Mesendoderm (in vitro differentiated cells): ENCODE data around the gene CD44.
A peak's percentile ranks its signal among the peaks of the same experiment; 100 is the strongest.

Experiments used
- DNase-seq: peaks from one replicate; pipeline ENCODE4 v3.0.0; 2013
- H2AK5ac ChIP-seq: 2 replicates; pipeline ENCODE4 v1.6.1; 2013; ENCODE audit warnings: low read length, inconsistent platforms
- H2BK120ac ChIP-seq: 2 replicates; pipeline ENCODE4 v1.6.1; 2013; ENCODE audit warnings: low read depth, mild to moderate bottlenecking, low read length, moderate library complexity, mixed read lengths
- H2BK15ac ChIP-seq: replicated peaks from 2 replicates; pipeline ENCODE4 v1.6.1; 2013; ENCODE audit warnings: low read depth, mild to moderate bottlenecking, moderate library complexity
- H2BK5ac ChIP-seq: 2 replicates; pipeline ENCODE4 v1.6.1; 2013; ENCODE audit warnings: low read length, inconsistent platforms
- H3K18ac ChIP-seq: 2 replicates; pipeline ENCODE4 v1.6.1; 2013; ENCODE audit warnings: mild to moderate bottlenecking, low read length, mixed read lengths
- H3K23ac ChIP-seq: one replicate; pipeline ENCODE4 v1.6.1; 2013; ENCODE audit warnings: low read length
- H3K27ac ChIP-seq: 2 replicates; pipeline ENCODE4 v1.5.1; 2013; ENCODE audit warnings: low read depth, mild to moderate bottlenecking, inconsistent platforms, low read length, moderate library complexity
- H3K27me3 ChIP-seq: 2 replicates; pipeline ENCODE4 v1.6.1; 2013; ENCODE audit warnings: low read length, control low read depth, mild to moderate bottlenecking, inconsistent platforms; ENCODE audit not compliant: insufficient read depth, poor library complexity
- H3K36me3 ChIP-seq: 2 replicates; pipeline ENCODE4 v1.6.1; 2013; ENCODE audit warnings: low read length, inconsistent platforms; ENCODE audit not compliant: control insufficient read depth, insufficient read depth
- H3K4ac ChIP-seq: one replicate; pipeline ENCODE4 v1.6.1; 2013; ENCODE audit warnings: low read depth, mild to moderate bottlenecking, low read length, moderate library complexity
- H3K4me1 ChIP-seq: 2 replicates; pipeline ENCODE4 v1.6.1; 2013; ENCODE audit warnings: low read depth, low read length, inconsistent platforms; ENCODE audit not compliant: control insufficient read depth
- H3K4me2 ChIP-seq: 2 replicates; pipeline ENCODE4 v1.6.1; 2013; ENCODE audit warnings: low read length
- H3K4me3 ChIP-seq: 2 replicates; pipeline ENCODE4 v1.5.1; 2013; ENCODE audit warnings: mild to moderate bottlenecking, low read length
- H3K56ac ChIP-seq: one replicate; pipeline ENCODE4 v1.6.1; 2013; ENCODE audit warnings: low read length
- H3K79me1 ChIP-seq: 2 replicates; pipeline ENCODE4 v1.6.1; 2013; ENCODE audit warnings: low read length, inconsistent platforms
- H3K79me2 ChIP-seq: 2 replicates; pipeline ENCODE4 v1.6.1; 2013; ENCODE audit warnings: mild to moderate bottlenecking, low read length; ENCODE audit not compliant: control insufficient read depth, insufficient read depth
- H3K9ac ChIP-seq: 2 replicates; pipeline ENCODE4 v1.6.1; 2013; ENCODE audit warnings: low read length, inconsistent platforms
- H4K5ac ChIP-seq: one replicate; pipeline ENCODE4 v1.6.1; 2013; ENCODE audit warnings: low read length
- H4K8ac ChIP-seq: one replicate; pipeline ENCODE4 v1.6.1; 2013; ENCODE audit warnings: low read depth, mild to moderate bottlenecking, control low read depth, low read length, moderate library complexity
- WGBS: extraction: QIAGEN DNeasy Blood & Tissue Kit; methylation state at CpG from one replicate; pipeline ENCODE4 v1.1.7; 2013; ENCODE audit warnings: low lambda C conversion rate, missing lambda C conversion rate; ENCODE audit not compliant: insufficient coverage; ENCODE audit errors: extremely low coverage; 5-methylcytosine and 5-hydroxymethylcytosine counted together

Gene CD44

DNA sequence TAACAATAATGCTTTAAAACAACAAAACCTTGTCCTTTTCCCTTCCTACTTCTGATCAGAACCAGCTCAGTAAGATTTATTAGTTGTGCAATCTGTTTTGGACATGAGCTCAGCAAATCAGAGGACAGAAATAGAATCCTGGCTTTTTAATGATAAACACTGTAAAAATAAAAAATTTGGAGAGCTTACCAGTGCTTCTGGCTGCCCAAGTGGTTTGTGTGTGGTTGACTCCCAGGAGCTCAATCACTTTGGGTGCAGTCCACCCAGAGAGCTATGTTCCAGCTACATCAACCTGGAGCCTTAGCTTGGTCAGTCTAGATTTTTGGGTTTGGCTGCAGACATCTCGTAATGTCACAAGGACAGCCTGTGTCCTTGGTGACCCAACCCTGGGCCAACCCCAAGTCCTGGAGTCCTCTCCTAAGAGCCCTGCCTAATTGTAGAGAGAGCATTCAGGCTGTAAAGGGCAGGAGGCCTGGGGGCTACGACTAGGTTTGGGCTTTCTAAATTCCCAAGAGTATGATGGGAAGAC is 28.5 kb downstream of the CD44 start:
- Histone ChIP-seq H3K23ac (no peak overlapping the region), H3K9ac (no peak overlapping the region), H3K79me2 (no peaks in the 10 kb centered on the region), H3K27me3 (no peaks in the 10 kb centered on the region), H3K36me3 (no peaks in the 10 kb centered on the region), H2BK120ac (no peak overlapping the region), H3K79me1 (no peaks in the 10 kb centered on the region), H2AK5ac (no peak overlapping the region), H3K4me3 (no peak overlapping the region), H2BK5ac (no peak overlapping the region), H3K4me2 (no peak overlapping the region), H2BK15ac (no peak overlapping the region), H3K56ac (no peak overlapping the region), H4K5ac (no peak overlapping the region), H3K18ac (no peak overlapping the region), H3K27ac (no peak overlapping the region), H3K4me1 (peaks cover 11% of the 10 kb centered on the region), H4K8ac (no peak overlapping the region), H3K4ac (no peak overlapping the region)
- no CpG with 5 or more reads among the region's 2 CpGs for WGBS
- DNase-seq = no peak

DNA sequence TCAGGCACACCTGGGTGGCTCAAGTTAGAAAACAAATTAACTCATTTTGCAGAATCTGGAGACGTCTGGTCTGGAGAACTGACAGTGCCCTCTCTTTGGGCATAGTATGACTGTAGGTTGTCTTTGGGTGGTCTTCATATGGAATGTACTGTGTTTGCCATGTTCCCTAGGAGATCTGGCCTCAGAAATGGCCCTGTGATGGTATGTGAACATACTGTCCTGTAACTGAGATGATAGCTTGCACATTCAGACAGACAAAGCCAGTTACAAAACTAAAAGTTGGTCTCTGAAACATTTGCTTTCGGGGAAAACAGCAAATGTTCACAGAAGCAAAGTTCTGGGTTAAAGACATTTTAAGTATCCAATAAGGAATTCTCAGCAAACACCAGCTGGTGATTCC is 29.7 kb downstream of the CD44 start:
- Histone ChIP-seq H3K18ac (no peak overlapping the region), H3K4me2 (no peak overlapping the region), H3K27ac (no peak overlapping the region), H3K9ac (no peak overlapping the region), H3K4me1 (peaks cover 6% of the 10 kb centered on the region), H3K4me3 (no peak overlapping the region), H3K56ac (no peak overlapping the region), H4K8ac (no peak overlapping the region), H2BK5ac (no peak overlapping the region), H3K23ac (no peak overlapping the region), H3K4ac (no peak overlapping the region), H2AK5ac (no peak overlapping the region), H2BK120ac (no peak overlapping the region), H3K79me2 (no peaks in the 10 kb centered on the region), H3K36me3 (no peaks in the 10 kb centered on the region), H4K5ac (no peak overlapping the region), H3K27me3 (no peaks in the 10 kb centered on the region), H3K79me1 (no peaks in the 10 kb centered on the region), H2BK15ac (no peak overlapping the region)
- DNase-seq = no peak
- no CpG with 5 or more reads among the region's 2 CpGs for WGBS

DNA sequence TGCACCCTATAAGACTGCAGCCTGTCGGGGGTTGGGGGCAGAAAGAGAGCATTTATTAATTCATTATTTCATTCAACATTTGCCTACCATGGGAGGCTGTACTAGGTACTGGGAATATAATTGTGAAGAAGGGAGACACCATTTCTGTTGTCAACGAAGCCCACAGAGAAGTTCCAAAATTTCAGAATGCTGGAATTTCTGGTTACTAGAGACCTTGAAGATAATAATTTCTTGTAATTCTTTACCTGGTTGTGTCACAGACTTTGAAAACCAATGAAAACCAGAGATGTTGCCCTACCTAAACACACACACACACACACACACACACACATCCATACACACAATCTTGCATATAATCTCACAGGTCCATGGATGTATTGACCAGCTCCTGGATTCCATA is 30.1 kb downstream of the CD44 start:
- Histone ChIP-seq H3K18ac (no peak overlapping the region), H3K36me3 (no peaks in the 10 kb centered on the region), H3K4me2 (no peak overlapping the region), H3K79me1 (no peaks in the 10 kb centered on the region), H3K27me3 (no peaks in the 10 kb centered on the region), H2AK5ac (no peak overlapping the region), H4K8ac (no peak overlapping the region), H2BK5ac (no peak overlapping the region), H2BK15ac (no peak overlapping the region), H3K4me1 (peaks cover 6% of the 10 kb centered on the region), H3K4me3 (no peak overlapping the region), H3K56ac (no peak overlapping the region), H3K79me2 (no peaks in the 10 kb centered on the region), H2BK120ac (no peak overlapping the region), H4K5ac (no peak overlapping the region), H3K27ac (no peak overlapping the region), H3K23ac (no peak overlapping the region), H3K4ac (no peak overlapping the region), H3K9ac (no peak overlapping the region)
- no CpG with 5 or more reads among the region's 2 CpGs for WGBS
- no peak for DNase-seq

DNA sequence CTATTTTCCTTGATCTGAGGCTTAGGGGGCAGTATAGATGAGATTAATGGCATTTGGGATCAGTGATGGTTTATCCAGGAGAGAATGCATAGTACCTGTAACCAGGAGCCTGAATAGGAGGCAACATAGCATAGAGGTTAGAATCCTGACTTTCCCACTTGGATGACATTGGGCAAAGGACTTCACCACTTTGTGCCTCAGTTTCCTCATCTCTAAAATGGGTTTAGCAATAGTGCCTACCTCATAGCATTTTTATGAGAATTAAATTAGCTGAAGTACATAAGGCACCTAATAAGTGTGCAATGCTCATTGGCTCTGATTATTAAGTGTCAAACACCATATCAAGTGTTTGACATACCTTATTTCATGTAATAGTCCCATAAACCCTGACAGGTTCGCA is 30.8 kb downstream of the CD44 start:
- no peak overlapping the region for H2BK5ac ChIP-seq
- DNase-seq = no peak
- H4K5ac ChIP-seq = no peak overlapping the region
- no peak overlapping the region for H3K4ac ChIP-seq
- no peaks in the 10 kb centered on the region for H3K79me2 ChIP-seq
- no CpG with 5 or more reads among the region's 1 CpG for WGBS
- H3K4me1 ChIP-seq = peaks cover 8% of the 10 kb centered on the region
- H3K18ac ChIP-seq = no peak overlapping the region
- H3K23ac ChIP-seq = no peak overlapping the region
- H3K9ac ChIP-seq = no peak overlapping the region
- no peak overlapping the region for H3K27ac ChIP-seq
- H2BK120ac ChIP-seq = no peak overlapping the region
- H3K56ac ChIP-seq = no peak overlapping the region
- no peak overlapping the region for H3K4me2 ChIP-seq
- H4K8ac ChIP-seq = no peak overlapping the region
- no peak overlapping the region for H2BK15ac ChIP-seq
- H3K4me3 ChIP-seq = no peak overlapping the region
- H3K27me3 ChIP-seq = no peaks in the 10 kb centered on the region
- no peaks in the 10 kb centered on the region for H3K36me3 ChIP-seq
- H2AK5ac ChIP-seq = no peak overlapping the region
- no peaks in the 10 kb centered on the region for H3K79me1 ChIP-seq

DNA sequence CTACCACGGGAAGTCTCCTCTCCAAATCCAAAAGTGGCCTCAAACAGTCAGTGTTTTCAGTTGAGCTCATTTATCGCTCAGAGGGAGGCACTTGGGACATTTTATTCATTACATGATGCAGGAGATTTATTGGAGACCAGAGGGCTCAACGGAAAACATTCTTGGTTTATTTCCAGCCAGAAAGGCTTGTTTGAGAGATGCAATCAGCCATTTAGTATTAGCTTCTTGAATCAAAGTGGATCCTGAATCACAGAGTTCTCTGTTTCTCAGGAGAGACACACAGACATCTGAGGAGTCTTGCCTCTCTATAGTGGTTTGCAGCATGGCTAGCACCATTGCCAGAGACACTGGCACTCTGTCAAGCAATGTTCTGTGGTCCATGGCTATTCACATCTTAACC is 31.5 kb downstream of the CD44 start:
- Histone ChIP-seq H2BK15ac (no peak overlapping the region), H3K4ac (no peak overlapping the region), H3K4me3 (no peak overlapping the region), H3K56ac (no peak overlapping the region), H2BK120ac (no peak overlapping the region), H3K79me2 (no peaks in the 10 kb centered on the region), H4K8ac (no peak overlapping the region), H3K4me2 (no peak overlapping the region), H3K27me3 (no peaks in the 10 kb centered on the region), H3K79me1 (no peaks in the 10 kb centered on the region), H3K9ac (no peak overlapping the region), H2BK5ac (no peak overlapping the region), H3K23ac (no peak overlapping the region), H3K18ac (no peak overlapping the region), H2AK5ac (no peak overlapping the region), H3K36me3 (no peaks in the 10 kb centered on the region), H3K4me1 (peaks cover 8% of the 10 kb centered on the region), H3K27ac (no peak overlapping the region), H4K5ac (no peak overlapping the region)
- no CpG with 5 or more reads among the region's 3 CpGs for WGBS
- no peak for DNase-seq

DNA sequence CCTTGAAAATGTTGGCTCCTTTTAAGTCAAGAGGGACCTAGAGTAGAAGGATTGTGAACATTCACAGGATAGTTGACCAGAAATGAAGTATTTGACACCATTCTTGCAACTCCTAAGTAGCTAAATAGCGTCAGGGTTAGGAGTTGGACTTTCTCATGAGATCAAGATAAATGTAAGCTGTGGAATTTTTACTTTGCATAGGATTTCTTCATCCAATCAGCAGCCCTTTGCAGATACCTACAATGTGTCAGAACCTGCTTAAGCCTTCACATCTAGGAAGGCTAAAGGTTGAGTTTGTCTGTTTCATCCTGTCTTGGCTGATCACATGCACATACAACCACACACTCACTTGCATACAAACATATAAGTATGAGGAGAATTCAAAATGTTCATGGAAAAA is 32.3 kb downstream of the CD44 start:
- Histone ChIP-seq H3K27me3 (no peaks in the 10 kb centered on the region), H2BK5ac (no peak overlapping the region), H2AK5ac (no peak overlapping the region), H3K4me2 (no peak overlapping the region), H2BK15ac (no peak overlapping the region), H3K18ac (no peak overlapping the region), H4K5ac (no peak overlapping the region), H4K8ac (no peak overlapping the region), H3K9ac (no peak overlapping the region), H3K27ac (no peak overlapping the region), H3K23ac (no peak overlapping the region), H3K36me3 (no peaks in the 10 kb centered on the region), H3K4me3 (no peak overlapping the region), H2BK120ac (no peak overlapping the region), H3K4me1 (peaks cover 8% of the 10 kb centered on the region), H3K56ac (no peak overlapping the region), H3K4ac (no peak overlapping the region), H3K79me1 (no peaks in the 10 kb centered on the region), H3K79me2 (no peaks in the 10 kb centered on the region)
- no CpG with 5 or more reads among the region's 1 CpG for WGBS
- peak; percentile 26 for DNase-seq
